Epithelial cell of alveolus of lung (primary cell): ENCODE results near the gene RBP5. TPM values are rescaled to one million over a fixed set of nuclear protein-coding genes. Genes with fewer than 3 reads are reported as not detected.

Experiments used
- total RNA-seq: library from RNA; depleted of rRNA; stranded (reverse); fragments of >200 nt; gene quantifications from 2 replicates; pipeline ENCODE4 v1.2.1, GENCODE V29; 2015

Gene RBP5
- total RNA-seq = not detected in 2 replicates

DNA sequence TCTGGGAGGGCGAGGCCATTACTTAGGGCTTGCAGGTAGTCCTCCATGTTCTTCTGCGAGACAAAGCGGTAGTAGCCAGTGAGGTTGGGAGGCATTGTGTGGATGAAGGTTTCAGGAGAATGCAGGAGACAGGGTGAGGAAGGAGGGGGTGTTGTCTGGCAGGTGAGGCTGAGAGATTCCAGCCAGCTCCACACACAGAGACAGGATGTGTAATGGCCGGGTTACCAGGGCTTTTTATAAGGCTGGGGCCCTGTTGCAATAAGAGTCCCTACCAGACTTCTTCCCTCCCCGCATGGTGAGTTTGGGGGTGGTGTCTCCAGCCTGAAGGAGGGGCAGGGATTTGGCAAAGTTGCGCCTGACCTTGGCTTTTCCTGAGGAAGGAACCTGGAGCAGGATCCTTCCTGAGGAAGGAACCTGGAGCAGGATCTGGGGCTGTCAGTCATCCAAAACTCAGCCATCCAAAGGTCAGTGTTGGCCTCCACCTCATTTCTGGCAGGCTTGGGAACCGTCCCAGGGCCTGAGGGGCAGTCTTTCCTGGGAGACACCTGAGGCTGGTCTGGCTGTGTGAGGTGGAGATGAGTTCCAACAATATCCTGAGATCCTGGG, at the start of gene RBP5:
RBP5 (minus strand) TSS at position 209 of the 606 bp plus-strand sequence; CDS start at position 95, 114 bp downstream.

GRCh38 chr12:7129872-7130691, 1.4 kb upstream of the RBP5 start, which contains the start of gene CLSTN3:
CLSTN3 (plus strand) TSS chr12:7130371; CDS start chr12:7130649, 278 bp downstream.

DNA sequence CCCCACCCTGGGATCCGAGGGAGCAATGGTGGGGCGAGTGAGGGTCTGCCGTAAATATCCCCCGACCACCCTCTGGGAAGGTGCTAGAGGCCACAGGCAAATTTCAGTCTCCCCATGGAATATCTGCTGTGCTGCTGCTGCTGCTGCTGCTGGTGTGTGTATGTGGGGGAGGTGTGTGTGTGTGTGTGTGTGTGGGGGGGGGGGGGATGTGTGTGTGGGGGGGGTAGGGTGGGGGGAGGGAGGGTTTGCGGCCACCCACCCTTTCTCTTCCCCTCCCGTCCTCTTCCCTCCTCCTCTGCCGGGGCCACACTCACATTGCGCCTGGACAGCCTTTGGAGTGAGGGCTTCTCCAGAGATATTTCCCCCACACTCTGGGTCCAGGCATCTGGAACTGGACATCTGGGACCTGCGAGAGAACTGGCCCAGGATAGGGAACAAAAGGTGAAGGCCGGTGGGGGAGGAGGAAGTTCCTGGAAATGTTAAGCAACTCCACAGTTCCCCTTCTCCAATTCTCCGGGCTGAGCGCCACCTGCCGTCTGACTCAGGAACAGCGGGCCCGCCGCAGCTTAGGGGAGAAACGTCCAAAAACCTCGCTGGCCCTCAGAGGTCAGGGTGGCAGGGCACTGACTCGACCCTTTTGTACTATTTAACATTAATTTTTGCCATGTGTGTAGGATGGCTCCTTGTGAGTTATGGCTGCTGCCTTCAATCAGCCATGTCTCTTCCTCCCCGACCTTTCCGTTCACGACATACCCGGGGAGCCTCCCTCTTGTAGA, 19.7 kb downstream of the RBP5 start, which contains the start of gene C1RL:
C1RL (minus strand) TSS at position 419 of the 776 bp plus-strand sequence; CDS start at position 385, 34 bp downstream.

GRCh38 chr12:7092229-7092985, 36.3 kb downstream of the RBP5 start, which contains the start of gene C1R:
C1R (minus strand) TSS chr12:7092445; CDS start chr12:7092388, 57 bp downstream.

Other genes starting within 250 kb of the RBP5 start
- gene LRRC23, start 224.1 kb downstream of the RBP5 start, total RNA-seq = 5.8 and 13.9 TPM in 2 replicates
- gene ENO2, start 214.3 kb downstream of the RBP5 start, total RNA-seq = 26.1 and 45.2 TPM in 2 replicates
- 14.2 and 57.7 TPM in 2 replicates for gene ATN1, start 200.9 kb downstream of the RBP5 start, total RNA-seq
- gene RNU7-1, start 185.1 kb downstream of the RBP5 start, total RNA-seq = not detected in 2 replicates
- 336 and 337 TPM in 2 replicates for gene C12orf57, start 184.9 kb downstream of the RBP5 start, total RNA-seq
- 1.0 and 4.2 TPM in 2 replicates for gene PTPN6, start 177.5 kb downstream of the RBP5 start, total RNA-seq
- gene PHB2, start 158.2 kb downstream of the RBP5 start, total RNA-seq = 395 and 411 TPM in 2 replicates
- gene EMG1, start 158.0 kb downstream of the RBP5 start, total RNA-seq = 24.4 and 65.2 TPM in 2 replicates
- 26.5 and 28.0 TPM in 2 replicates for gene LPCAT3, start 110.4 kb downstream of the RBP5 start, total RNA-seq
- 137 and 318 TPM in 2 replicates for gene C1S, start 68.2 kb downstream of the RBP5 start, total RNA-seq
- gene C1R, start 36.4 kb downstream of the RBP5 start, total RNA-seq = 250 and 966 TPM in 2 replicates
- 38.4 and 157 TPM in 2 replicates for gene C1RL, start 19.7 kb downstream of the RBP5 start, total RNA-seq
- gene CLSTN3, start 1.5 kb upstream of the RBP5 start, total RNA-seq = 20.7 and 29.7 TPM in 2 replicates
- 17.5 TPM in 2 replicates for gene PEX5, start 60.8 kb upstream of the RBP5 start, total RNA-seq
- gene ACSM4, start 175.2 kb upstream of the RBP5 start, total RNA-seq = not detected in 2 replicates